GM18499 (cell line): ENCODE results near the gene RABL6.
"Not testable (repeated sequence)": the region's sequence is repeated elsewhere in the genome, so short reads cannot be mapped to it uniquely, and the experiment has no call there.

Source experiments
- ATAC-seq: cut with Tn5 transposase; IDR thresholded peaks from one replicate; pipeline ENCODE4 v1.9.1; 2021; ENCODE audit warnings: moderate number of reproducible peaks; ENCODE audit not compliant: insufficient read depth, unreplicated experiment

RABL6 gene

DNA sequence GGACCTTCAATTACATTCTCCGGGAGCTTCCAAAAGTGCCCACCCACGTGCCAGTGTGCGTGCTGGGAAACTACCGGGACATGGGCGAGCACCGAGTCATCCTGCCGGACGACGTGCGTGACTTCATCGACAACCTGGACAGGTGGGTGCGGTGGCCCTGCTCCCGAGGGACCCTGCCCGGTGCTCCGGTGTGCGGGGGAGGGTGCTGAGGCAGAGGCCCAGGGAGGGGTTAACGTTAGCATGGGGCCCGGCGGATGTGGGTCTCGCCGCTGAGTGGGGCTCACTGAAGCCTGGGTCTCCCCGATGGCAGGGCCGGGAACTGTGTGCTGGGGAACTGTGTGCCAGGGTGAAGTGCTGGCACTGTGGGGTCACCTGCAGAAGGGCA is 24.0 kb downstream of the RABL6 start:
- ATAC-seq = no peak

DNA sequence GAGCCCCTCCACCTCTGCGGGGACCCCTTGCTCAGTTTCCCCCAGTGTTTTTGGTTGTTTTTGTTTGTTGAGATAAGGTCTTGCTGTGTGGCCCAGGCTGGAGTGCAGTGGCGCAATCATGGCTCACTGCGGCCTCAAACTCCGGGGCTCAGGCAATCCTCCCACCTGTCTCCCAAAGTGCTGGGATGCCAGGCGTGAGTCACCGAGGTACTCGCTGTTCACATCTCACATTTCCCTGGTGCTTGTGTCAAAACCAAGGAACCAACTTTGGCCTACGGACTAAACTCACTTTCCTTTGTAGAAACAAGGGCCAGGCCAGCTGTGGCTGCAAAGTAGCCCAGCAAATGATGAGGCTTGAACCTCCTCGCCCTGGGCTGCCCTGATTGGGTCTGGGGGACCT is 24.8 kb downstream of the RABL6 start:
- ATAC-seq = no peak

DNA sequence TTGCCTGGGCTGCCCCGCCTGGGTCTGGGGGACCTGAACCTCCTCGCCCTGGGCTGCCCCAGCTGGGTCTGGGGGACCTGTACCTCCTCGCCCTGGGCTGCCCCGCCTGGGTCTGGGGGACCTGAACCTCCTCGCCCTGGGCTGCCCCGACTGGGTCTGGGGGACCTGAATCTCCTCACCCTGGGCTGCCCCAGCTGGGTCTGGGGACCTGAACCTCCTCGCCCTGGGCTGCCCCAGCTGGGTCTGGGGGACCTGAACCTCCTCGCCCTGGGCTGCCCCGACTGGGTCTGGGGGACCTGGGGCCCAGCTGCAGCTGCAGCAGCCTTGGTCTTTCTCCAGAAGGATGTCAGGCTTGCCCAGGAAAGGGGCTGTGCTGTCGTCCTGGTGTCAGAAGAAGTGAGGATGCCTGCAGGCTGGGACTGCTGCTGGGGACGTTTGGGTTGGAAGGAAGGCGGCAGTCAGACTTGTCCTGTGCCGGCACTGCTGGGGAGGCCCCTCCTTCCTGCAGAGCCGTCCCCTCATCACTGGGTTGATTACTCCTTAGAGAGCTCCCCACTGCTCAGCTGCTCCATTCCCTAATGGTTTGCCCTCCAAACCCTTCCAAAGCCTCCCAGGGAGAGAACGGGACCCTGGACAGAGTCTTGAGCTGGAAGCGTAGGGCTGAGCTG is 25.8 kb downstream of the RABL6 start:
- not testable (repeated sequence) for ATAC-seq

DNA sequence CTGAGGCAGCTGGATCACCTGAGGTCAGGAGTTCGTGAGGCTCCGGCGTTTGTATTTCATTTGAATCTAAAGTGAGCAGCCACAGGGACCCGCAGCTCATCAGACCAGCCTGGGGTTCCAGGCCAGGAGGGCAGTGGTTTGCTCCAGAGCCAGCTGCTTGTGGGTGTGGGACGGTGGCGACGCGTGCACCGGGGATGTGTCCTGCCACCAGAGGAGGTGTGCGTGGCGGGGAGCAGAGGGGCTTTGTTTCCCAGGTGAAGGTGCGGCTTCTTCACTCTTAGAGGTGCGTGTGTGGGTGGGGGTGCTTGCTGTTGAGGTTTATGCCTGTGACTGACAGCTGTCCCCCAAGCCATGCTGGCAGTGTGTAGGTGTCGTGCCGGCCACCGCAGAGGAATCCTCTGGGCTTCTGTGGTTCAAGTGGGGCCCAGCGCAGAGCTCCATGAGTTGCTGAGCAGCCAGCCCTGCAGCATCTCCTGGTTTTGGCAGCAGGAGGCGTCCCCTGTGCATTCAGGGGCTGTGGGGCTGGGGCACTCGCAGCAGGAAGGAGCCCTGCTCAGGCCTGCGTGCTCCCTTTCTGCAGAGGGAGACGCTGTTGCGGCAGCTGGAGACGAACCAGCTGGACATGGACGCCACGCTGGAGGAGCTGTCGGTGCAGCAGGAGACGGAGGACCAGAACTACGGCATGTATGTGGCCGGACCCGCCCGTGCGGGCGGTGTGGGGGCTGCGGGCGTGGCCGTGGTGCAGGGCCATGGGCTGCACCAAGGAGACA is 27.6 kb downstream of the RABL6 start:
- ATAC-seq = no peak

DNA sequence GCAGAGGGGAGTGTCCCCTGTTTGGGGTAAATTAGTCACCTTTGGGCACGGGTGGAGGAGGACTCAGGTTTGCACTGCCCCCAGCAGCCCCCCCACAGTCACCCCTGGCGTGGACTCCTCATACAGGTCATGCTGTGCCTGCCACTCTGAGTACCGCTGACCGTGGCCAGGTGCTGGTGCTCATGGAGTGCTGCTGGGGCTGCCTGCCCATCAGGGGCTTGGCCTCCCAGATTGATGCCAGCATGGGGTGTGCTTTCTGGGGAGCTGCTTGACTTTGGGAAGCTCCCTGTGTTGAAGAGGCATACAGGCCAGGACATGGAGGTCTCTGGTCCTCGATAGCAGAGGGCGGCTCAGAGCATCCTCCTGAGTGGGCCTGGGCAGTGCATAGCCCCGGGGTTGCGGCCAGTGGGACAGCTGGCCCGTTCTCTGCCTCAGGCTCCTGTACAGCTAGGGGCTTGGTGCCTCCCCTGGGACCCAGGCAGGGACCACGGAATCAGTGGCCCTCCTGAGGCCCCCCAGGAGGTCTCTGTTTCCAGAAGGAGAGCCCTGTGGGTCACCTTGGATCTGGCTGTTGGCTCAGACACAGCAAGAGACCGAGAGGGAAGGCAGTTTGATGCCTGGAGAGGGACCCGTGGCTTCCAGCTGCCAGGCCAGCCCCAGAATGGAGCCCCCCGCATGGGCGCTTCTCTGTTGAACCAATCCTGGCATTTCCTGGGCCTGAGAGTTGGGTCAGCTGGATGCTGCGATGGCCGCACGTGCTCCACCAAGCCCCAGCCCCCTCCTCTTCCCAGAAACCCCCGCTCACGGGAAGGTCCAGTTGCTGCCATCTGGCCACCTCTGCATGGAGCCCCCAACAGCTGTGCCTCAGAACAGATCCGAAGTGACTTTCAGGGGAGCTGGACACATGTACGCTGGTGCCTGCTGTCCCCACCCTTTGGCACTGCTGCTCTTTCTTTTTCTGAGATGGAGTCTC is 28.5 kb downstream of the RABL6 start:
- no peak for ATAC-seq

DNA sequence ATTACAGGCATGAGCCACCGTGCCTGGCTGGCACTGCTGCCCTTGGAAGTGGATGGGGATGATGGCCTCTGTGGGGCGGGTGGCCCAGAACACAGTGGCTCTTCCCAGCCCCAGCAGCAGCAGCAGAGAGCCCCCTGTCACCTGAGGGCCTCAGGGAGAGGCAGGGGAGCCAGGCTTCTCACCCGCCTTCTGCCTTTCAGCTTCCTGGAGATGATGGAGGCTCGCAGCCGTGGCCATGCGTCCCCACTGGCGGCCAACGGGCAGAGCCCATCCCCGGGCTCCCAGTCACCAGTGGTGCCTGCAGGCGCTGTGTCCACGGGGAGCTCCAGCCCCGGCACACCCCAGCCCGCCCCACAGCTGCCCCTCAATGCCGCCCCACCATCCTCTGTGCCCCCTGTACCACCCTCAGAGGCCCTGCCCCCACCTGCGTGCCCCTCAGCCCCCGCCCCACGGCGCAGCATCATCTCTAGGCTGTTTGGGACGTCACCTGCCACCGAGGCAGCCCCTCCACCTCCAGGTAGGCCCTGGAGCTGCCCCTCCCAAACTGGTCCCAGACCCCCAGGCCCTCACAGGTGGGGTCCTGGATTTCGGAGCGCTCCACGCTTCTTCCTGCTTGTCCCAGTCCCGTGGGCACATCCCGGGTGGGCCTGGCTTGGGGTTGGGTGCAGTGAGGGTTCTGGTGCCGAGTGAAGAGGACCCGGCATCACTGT is 29.6 kb downstream of the RABL6 start:
- no peak for ATAC-seq

DNA sequence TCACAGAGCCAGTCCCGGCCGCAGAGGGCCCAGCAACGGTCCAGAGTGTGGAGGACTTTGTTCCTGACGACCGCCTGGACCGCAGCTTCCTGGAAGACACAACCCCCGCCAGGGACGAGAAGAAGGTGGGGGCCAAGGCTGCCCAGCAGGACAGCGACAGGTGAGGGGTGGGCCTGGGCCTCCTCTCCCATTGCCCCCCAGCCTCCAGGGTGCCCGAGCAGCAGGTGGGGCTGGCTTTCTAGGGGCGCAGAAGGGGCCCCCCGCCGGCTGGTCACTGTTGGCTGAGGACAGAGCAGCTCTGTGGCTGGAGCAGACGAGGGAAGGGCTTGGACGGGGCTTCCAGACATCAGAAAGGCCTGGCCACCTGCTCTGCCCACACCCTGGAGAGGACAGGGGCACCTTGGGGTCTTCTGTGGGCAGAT is 30.1 kb downstream of the RABL6 start:
- not testable (repeated sequence) for ATAC-seq

DNA sequence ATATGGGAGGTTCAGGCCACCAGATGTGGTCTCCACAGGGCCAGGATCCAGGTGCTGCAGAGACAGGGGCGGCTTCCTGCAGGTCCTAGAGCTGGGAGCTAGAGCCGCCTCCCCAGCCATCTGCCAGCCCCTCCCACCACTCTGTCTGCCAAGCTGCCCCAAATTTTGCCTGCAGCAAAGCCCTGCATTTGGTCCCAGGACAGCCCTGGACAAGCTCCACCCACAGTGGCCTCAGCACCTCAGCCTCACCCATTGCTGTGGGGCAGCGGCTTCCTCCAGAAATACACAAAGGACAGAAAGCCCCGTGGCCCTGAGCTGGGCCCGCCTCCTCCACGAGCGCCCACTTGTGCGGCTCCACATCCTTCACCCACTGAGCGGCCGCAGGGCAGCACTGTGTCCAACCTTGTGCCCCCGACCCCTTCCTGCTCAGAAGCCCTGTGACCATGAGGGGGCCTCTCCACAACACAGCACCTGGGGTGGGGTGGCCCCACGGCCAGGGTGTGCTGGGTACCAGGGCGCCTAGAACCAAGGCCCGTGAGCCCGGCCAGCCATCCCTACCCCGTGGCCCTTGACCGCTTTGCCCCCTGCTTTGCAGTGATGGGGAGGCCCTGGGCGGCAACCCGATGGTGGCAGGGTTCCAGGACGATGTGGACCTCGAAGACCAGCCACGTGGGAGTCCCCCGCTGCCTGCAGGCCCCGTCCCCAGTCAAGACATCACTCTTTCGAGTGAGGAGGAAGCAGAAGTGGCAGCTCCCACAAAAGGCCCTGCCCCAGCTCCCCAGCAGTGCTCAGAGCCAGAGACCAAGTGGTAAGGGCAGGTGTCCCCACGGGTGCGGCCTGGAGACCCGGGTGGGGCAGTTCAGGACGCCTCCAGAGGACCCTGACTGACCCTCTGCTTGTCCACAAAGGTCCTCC is 30.8 kb downstream of the RABL6 start:
- ATAC-seq = no peak

DNA sequence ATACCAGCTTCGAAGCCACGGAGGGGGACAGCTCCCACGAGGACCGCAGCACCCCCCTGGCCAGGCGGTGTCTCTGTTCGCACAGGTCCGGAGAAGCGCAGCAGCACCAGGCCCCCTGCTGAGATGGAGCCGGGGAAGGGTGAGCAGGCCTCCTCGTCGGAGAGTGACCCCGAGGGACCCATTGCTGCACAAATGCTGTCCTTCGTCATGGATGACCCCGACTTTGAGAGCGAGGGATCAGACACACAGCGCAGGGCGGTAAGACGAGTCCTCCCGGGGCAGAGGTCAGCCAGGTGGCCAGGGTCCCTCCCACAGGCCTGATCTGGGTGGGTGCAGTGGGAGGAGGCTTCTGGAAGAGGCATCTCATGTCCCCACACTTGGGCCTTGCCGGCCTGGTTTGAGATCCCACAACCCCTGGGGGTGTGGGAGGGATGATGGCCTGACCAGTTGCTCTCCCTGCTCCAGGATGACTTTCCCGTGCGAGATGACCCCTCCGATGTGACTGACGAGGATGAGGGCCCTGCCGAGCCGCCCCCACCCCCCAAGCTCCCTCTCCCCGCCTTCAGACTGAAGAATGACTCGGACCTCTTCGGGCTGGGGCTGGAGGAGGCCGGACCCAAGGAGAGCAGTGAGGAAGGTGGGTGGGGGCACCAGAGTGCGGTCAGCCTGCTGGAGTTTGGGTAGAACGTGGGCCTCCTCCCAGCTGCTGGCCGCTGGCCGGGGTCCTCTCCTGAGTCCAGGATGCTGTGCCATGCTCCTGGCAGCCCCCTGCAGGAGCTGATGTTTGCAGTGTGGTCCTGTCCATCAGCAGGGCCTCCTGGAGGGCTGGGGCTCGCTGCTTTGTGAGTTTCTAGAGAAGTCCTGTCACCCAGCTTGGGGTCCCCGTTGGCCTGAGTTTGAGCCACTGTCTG is 31.7 kb downstream of the RABL6 start:
- no peak for ATAC-seq

DNA sequence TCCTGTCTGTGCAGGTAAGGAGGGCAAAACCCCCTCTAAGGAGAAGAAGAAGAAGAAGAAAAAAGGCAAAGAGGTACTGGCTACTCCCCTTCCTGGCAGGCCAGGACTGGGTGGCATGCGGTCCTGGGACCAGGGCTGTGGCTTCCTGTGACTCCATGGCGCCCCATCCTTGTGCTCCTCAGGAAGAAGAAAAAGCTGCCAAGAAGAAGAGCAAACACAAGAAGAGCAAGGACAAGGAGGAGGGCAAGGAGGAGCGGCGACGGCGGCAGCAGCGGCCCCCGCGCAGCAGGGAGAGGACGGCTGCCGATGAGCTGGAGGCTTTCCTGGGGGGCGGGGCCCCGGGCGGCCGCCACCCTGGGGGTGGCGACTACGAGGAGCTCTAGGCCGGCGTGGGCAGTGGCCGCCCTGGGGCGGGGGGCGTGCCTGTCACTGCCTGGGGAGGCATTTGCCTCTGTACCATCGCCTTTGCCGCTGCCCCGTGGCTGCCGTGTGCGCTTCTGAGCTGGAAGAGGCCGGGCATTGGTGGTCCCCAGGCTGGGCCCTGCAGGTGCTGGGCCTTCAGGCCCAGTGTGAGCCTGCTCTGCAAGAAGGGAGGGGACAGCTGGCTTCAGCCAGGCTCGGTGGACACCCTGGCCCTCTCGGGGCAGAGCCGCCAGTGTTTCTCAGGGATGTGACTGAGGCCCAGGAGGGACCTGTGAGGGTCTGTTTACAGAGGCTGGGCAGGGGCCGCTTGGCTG is 32.6 kb downstream of the RABL6 start:
- ATAC-seq = no peak

DNA sequence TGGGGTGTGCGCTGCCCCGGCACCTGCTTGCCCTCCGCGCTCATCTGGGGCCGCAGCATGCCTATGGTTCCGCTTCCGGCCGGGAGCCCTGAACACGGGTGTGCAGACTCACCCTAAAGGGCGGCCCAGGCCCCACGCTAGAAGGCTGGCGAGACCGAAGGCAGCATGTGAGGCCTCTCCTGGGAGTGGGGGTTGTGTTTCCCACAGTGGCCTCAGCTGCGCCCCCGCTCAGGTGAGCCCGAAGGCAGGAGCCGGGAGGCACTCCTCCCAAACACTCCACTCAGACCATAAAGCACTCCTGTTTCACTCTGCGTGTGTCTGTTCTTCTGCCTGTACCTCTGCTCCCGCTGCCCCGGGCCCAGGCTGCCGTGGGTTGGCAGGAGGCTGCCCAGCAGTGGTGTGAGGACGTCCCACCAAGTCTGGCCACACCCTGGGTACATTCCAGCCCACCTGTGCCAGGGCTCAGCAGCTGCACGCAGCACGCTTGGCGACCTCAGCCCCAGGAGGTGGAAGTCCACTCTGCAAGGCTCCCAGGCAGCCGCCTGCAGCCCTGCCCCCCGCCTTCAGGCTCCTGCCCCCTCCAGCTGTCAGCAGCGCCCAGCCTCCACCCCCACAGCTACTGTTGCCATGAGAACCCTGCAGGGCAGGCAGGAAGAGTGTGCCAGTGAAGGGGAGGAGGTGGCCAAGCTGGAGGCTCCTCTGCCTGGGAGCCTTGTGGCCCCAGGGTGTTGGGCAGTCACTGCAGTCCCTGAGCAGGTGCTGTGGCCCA is 33.3 kb downstream of the RABL6 start:
- ATAC-seq = no peak

DNA sequence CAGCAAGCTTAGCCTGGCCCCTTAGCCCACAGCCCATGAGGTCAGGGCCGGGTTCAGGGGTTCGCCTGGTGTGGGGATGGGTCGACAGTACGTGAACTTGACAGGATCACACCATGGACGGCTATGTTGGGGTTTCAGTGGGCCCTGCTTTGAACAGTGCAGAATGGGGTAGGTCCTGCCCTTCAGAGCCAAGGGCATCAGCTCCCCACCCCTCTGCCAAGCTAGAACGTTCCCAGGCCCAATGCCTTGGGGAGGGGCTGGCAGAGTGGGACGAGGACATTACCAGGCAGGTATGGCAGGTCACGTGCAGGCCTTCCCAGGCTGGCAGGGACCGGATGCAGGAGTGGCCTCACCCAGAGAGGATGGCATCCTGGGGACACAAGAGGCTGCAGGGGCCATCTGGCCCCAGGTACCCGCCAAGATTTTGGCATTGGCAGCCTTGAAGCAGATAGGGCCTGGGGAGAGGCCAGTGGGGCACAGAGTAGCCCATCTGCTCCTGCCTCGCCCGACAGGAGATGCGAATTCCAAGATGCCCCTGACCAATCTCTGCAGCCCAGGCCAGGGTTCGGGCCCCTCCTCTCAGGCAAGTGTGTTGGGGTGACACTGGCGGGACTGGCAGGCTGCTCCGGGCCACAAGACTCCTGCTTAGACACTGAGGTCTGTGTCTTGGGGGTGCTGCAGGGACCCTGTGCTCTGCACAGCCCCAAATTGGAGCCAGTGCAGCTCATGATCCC is 34.1 kb downstream of the RABL6 start:
- not testable (repeated sequence) for ATAC-seq

DNA sequence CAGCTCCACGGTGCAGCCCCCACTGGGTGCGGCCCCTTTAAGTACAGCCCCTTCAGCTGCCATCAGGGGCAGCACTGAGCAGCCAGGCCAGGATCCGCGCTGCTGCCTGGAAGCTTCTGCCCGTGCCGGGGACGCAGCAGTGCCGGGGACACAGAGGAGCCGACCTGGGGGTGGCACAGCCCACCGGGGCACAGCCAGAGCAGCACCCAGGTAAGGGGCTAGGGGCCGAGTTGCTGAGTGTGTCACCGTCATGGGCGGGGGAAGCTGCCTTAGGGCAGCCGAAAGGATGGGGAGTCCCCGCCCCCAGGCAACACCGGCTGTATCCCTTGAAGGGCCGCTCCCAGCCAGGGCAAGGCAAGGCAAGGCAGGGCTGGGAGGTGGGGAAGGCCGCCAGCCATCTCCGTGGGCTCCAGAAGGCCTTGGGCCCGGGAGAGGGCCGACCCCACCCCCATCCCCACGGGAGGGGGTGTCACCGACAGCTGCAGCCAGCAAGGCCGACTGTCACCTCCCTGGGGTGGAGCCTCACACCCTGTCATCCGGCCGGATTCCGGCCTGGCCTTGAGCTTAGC is 34.7 kb downstream of the RABL6 start, which contains the start of gene AJM1:
TSS of gene AJM1 (plus strand) at position 99 of the 569 bp plus-strand sequence. CDS start 1,937 bp downstream, outside the sequence.
- ATAC-seq = not testable (repeated sequence)

DNA sequence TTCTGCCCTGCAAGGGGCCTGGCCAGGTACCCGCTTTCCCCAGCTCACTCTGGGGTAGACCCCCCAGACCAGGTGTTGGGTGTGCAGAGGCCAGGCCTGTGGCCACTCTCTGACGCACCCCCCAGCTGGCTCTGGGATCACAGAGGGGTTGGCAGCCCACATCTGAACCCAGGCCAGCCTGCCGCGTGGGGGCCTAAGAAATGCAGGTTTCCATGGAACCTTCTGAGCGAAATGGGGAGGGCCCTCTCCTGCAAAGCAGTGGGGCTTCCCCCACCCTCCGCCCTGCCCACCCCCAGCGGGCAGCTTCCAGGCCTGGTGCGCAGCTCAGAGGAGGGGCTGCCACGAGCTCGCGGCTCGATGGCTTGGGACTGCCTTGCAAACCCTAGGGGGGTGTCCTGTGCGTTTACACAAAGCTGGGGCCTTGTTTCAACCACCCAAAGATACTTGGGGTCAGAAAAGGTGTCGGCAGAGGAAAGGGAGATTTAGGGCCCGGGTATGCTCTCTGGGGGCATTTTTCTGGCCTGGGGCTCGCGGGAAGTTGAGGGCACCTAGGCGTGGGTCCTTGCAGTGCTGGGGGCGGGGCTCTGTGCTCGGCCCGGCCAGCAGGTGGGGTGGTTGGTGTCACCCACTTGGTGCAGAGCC is 35.5 kb downstream of the RABL6 start:
- not testable (repeated sequence) for ATAC-seq
